ENCODE data around the gene FAM83F.
A peak's percentile ranks its signal among the peaks of the same experiment; 100 is the strongest.
"Not testable (repeated sequence)": the region's sequence is repeated elsewhere in the genome, so short reads cannot be mapped to it uniquely, and the experiment has no call there.

FAM83F gene

GRCh38 chr22:40015358-40015976, 20.7 kb downstream of the FAM83F start:
- DNase-seq (ENCODE audit: low read depth) = no peak

GRCh38 chr22:40018051-40018450, 23.3 kb downstream of the FAM83F start:
- no peak for DNase-seq (ENCODE audit: low read depth)

- DNase-seq (ENCODE audit: low read depth) = no peak
These were observed 24.3 kb downstream of the FAM83F start for GRCh38 chr22:40019100-40019499.

GRCh38 chr22:40020956-40021355, 26.2 kb downstream of the FAM83F start:
- DNase-seq (ENCODE audit: low read depth) = no peak

GRCh38 chr22:40021401-40022000, 26.7 kb downstream of the FAM83F start:
- DNase-seq (ENCODE audit: low read depth) = no peak

GRCh38 chr22:40022536-40023240, 27.9 kb downstream of the FAM83F start:
- no peak for DNase-seq (ENCODE audit: low read depth)

- DNase-seq (ENCODE audit: low read depth) = no peak
These were observed 28.6 kb downstream of the FAM83F start for GRCh38 chr22:40023341-40023841.

GRCh38 chr22:40024201-40025061, 29.7 kb downstream of the FAM83F start:
- peak; percentile 17 for DNase-seq (ENCODE audit: low read depth)

- DNase-seq (ENCODE audit: low read depth) = not testable (repeated sequence)
These were observed 30.3 kb downstream of the FAM83F start for GRCh38 chr22:40025062-40025379.

- no peak for DNase-seq (ENCODE audit: low read depth)
These were observed 31.1 kb downstream of the FAM83F start for GRCh38 chr22:40025856-40026255.

- DNase-seq (ENCODE audit: low read depth) = no peak
These were observed 31.9 kb downstream of the FAM83F start for GRCh38 chr22:40026641-40027040.

GRCh38 chr22:40027191-40028097, 32.7 kb downstream of the FAM83F start:
- no peak for DNase-seq (ENCODE audit: low read depth)

GRCh38 chr22:40028098-40028425, 33.3 kb downstream of the FAM83F start:
- DNase-seq (ENCODE audit: low read depth) = no peak

- DNase-seq (ENCODE audit: low read depth) = no peak
These were observed 34.6 kb downstream of the FAM83F start for GRCh38 chr22:40029189-40029890.

- DNase-seq (ENCODE audit: low read depth) = no peak
These were observed 35.4 kb downstream of the FAM83F start for GRCh38 chr22:40030026-40030757.

GRCh38 chr22:40030758-40031095, 36.0 kb downstream of the FAM83F start:
- DNase-seq (ENCODE audit: low read depth) = no peak

GRCh38 chr22:40031766-40032470, 37.2 kb downstream of the FAM83F start:
- no peak for DNase-seq (ENCODE audit: low read depth)

- DNase-seq (ENCODE audit: low read depth) = no peak
These were observed 39.0 kb downstream of the FAM83F start for GRCh38 chr22:40033586-40034380.

GRCh38 chr22:40035351-40035750, 40.6 kb downstream of the FAM83F start:
- DNase-seq (ENCODE audit: low read depth) = no peak
